Kidney (tissue), 14 donors: ENCODE measurements around the gene CTDP1. TPM values are rescaled to one million over a fixed set of nuclear protein-coding genes. Genes with fewer than 3 reads are reported as not detected.
"Not testable (repeated sequence)": the region's sequence is repeated elsewhere in the genome, so short reads cannot be mapped to it uniquely, and the experiment has no call there.

ENCODE experiments used
- DNase-seq, 5 donors: peaks; one replicate each; pipeline ENCODE4 v3.0.0-alpha.2; 2013 to 2020
- FAIRE-seq: peaks from 2 replicates; lab custom pipeline; 2012; peaks lifted over from hg19 to GRCh38; lab: Jason Lieb, UNC
- H3K27ac ChIP-seq, 2 donors: one replicate each; pipeline ENCODE4 v1.7.0; 2013; ENCODE audit warnings: low read depth in 2 of 2, low read length in 2 of 2, inconsistent platforms in 1 of 2
- H3K27me3 ChIP-seq: one replicate; pipeline ENCODE4 v1.7.1; 2013; ENCODE audit warnings: low read length, inconsistent platforms; ENCODE audit not compliant: control insufficient read depth, insufficient read depth
- H3K36me3 ChIP-seq, 3 donors: one replicate each; pipeline versions ENCODE4 v1.7.0 to v1.7.1; 2013; ENCODE audit warnings: low read length in 3 of 3, control low read depth in 1 of 3, inconsistent platforms in 1 of 3; ENCODE audit not compliant: insufficient read depth in 3 of 3, control insufficient read depth in 2 of 3
- H3K4me1 ChIP-seq, 3 donors: one replicate each; pipeline versions ENCODE4 v1.7.0 to v1.7.1; 2013; ENCODE audit warnings: low read length in 3 of 3, inconsistent platforms in 1 of 3, low read depth in 1 of 3; ENCODE audit not compliant: control insufficient read depth in 2 of 3, insufficient read depth in 2 of 3
- H3K4me3 ChIP-seq, 3 donors: one replicate each; pipeline versions ENCODE4 v1.7.0 to v1.8.1; 2013; ENCODE audit warnings: low read length in 3 of 3, control low read depth in 1 of 3, inconsistent platforms in 1 of 3
- H3K9ac ChIP-seq, 3 donors: one replicate each; pipeline versions ENCODE4 v1.7.0 to v1.7.1; 2013; ENCODE audit warnings: low read length in 3 of 3, control low read depth in 1 of 3, inconsistent platforms in 1 of 3
- H3K9me3 ChIP-seq, 3 donors: one replicate each; pipeline versions ENCODE4 v1.7.0 to v1.7.1; 2013; ENCODE audit warnings: low read length in 3 of 3, control low read depth in 1 of 3, inconsistent platforms in 1 of 3; ENCODE audit not compliant: control insufficient read depth in 2 of 3, insufficient read depth in 1 of 3
- intact Hi-C: fragments of 100-400 bp; cut with DNase I; formaldehyde crosslinking; loops from one replicate; pipeline ENCODE4 v1.11.1; 2022
- polyA plus RNA-seq: library from polyadenylated mRNA; stranded (reverse); fragments of 350-450 nt; fragmentation: Illumina TruSeq; extraction: RNeasy Lipid Tissue Mini Kit (QIAGEN cat#74804); gene quantifications from one replicate; pipeline ENCODE4 v1.2.3, GENCODE V29; 2014; ENCODE audit warnings: low read depth, low replicate concordance; ENCODE audit not compliant: insufficient read depth
- total RNA-seq: library from RNA; stranded (reverse); fragmentation: NEBNext Ultra II Directional; extraction: Animal tissue kit (Norgen Biotek cat#: 25700); gene quantifications from one replicate; pipeline ENCODE4 v1.2.1, GENCODE V29; 2021
- TF ChIP-seq, protein P1 (sequence below): IDR thresholded peaks from 3 replicates; pipeline ENCODE4 v1.5.1; 2012; ENCODE audit warnings: mild to moderate bottlenecking, moderate library complexity, borderline replicate concordance; ENCODE audit not compliant: insufficient read depth; ENCODE audit errors: extremely low read depth
- donor health status: control.
- donor health status: control.
- donor health status: control.
- donor health status: control.
- donor health status: control.
- donor health status: DM: yes; HTN: yes; CAD: no.
- donor health status: Normal renal cell carcinoma (clear cell type).

CTDP1 gene
- total and polyA plus RNA-seq, 2 donors from 2014 or later = 11.1 to 21.8 TPM

GRCh38 chr18:79718878-79719477 lies 39.4 kb downstream of the CTDP1 start:
- no peaks in the 10 kb centered on the region for H3K4me1 ChIP-seq
- no peaks in the 10 kb centered on the region for H3K27me3 ChIP-seq
- no peak overlapping the region for H3K9ac ChIP-seq
- intact Hi-C loops = no loop called here
- TF ChIP-seq, protein P1, sequence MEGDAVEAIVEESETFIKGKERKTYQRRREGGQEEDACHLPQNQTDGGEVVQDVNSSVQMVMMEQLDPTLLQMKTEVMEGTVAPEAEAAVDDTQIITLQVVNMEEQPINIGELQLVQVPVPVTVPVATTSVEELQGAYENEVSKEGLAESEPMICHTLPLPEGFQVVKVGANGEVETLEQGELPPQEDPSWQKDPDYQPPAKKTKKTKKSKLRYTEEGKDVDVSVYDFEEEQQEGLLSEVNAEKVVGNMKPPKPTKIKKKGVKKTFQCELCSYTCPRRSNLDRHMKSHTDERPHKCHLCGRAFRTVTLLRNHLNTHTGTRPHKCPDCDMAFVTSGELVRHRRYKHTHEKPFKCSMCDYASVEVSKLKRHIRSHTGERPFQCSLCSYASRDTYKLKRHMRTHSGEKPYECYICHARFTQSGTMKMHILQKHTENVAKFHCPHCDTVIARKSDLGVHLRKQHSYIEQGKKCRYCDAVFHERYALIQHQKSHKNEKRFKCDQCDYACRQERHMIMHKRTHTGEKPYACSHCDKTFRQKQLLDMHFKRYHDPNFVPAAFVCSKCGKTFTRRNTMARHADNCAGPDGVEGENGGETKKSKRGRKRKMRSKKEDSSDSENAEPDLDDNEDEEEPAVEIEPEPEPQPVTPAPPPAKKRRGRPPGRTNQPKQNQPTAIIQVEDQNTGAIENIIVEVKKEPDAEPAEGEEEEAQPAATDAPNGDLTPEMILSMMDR = no peak
- H3K27ac ChIP-seq = no peak overlapping the region
- H3K36me3 ChIP-seq = peaks cover 8 to 36% (median 30%) of the 10 kb centered on the region in 3 donors
- FAIRE-seq = no peak
- no peaks in the 10 kb centered on the region for H3K9me3 ChIP-seq
- DNase-seq = no peak
- H3K4me3 ChIP-seq = no peak overlapping the region

GRCh38 chr18:79719478-79720358 lies 40.1 kb downstream of the CTDP1 start:
- peaks cover 8 to 42% (median 34%) of the 10 kb centered on the region in 3 donors for H3K36me3 ChIP-seq
- H3K4me1 ChIP-seq, FAIRE-seq, intact Hi-C loops, H3K27me3 ChIP-seq, H3K9me3 ChIP-seq, H3K9ac ChIP-seq, H3K27ac ChIP-seq, DNase-seq, H3K4me3 ChIP-seq: not testable (repeated sequence)

DNA sequence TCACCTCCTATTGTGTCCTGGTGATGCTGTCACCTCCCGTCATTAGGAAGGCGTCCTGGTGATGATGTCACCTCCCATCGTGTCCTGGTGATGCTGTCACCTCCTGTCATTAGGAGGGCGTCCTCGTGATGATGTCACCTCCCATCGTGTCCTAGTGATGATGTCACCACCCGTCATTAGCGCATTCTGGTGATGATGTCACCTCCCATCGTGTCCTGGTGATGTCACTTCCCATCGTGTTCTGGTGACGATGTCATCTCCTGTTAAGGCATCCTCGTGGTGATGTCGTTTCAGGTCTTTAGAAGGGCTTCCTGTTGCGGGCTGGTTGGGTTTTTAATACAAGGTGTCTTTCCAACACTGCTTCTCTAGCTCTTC lies 40.7 kb downstream of the CTDP1 start:
- Histone ChIP-seq H3K9ac (no peak overlapping the region), H3K27me3 (no peaks in the 10 kb centered on the region), H3K4me3 (no peak overlapping the region), H3K9me3 (no peaks in the 10 kb centered on the region), H3K36me3 (peaks cover 8 to 42% (median 32%) of the 10 kb centered on the region in 3 donors), H3K4me1 (no peaks in the 10 kb centered on the region), H3K27ac (no peak overlapping the region)
- DNase-seq (no peak), FAIRE-seq (no peak)
- intact Hi-C loops = no loop called here
- TF ChIP-seq, protein P1 = no peak

GRCh38 chr18:79723036-79723435 lies 43.4 kb downstream of the CTDP1 start:
- no peak for DNase-seq
- intact Hi-C loops = no loop called here
- H3K27me3 ChIP-seq = no peaks in the 10 kb centered on the region
- no peak overlapping the region for H3K9ac ChIP-seq
- H3K27ac ChIP-seq = no peak overlapping the region
- H3K36me3 ChIP-seq = peaks cover 8 to 35% (median 24%) of the 10 kb centered on the region in 3 donors
- TF ChIP-seq, protein P1 = no peak
- H3K4me3 ChIP-seq = no peak overlapping the region
- no peaks in the 10 kb centered on the region for H3K9me3 ChIP-seq
- no peaks in the 10 kb centered on the region for H3K4me1 ChIP-seq
- no peak for FAIRE-seq
